IMR-90 (cell line): ENCODE measurements around the gene NMNAT1. TPM values are rescaled to one million over a fixed set of nuclear protein-coding genes. Genes with fewer than 3 reads are reported as not detected.

Experiments
- ATAC-seq: fragments of 200-7000 bp; cut with Tn5 transposase; 2 replicates; pipeline ENCODE4 v1.9.1; 2020; ENCODE audit warnings: low read depth, mild to moderate bottlenecking, moderate library complexity
- BruUV-seq: library from RNA; stranded (reverse); fragments of 400-500 nt; replicated peaks from 2 replicates; lab custom pipeline; 2021; lab: Mats Ljungman, UMichigan
- CTCF ChIA-PET: fragments of 300-600 bp; formaldehyde crosslinking; extraction: SDS; loops from one replicate; lab custom pipeline; 2021; ENCODE audit warnings: antibody characterized with exemption; lab: Yijun Ruan, JAX
- POLR2A ChIA-PET: fragments of 300-600 bp; sonication (Branson Sonifier 250); formaldehyde crosslinking; loops from one replicate; lab custom pipeline; 2022; ENCODE audit warnings: antibody characterized with exemption; ENCODE audit not compliant: unreplicated experiment; lab: Charles Lee
- DNase-seq: peaks from one replicate; pipeline ENCODE4 v3.0.0; 2013
- H2AFZ ChIP-seq: replicated peaks from 2 replicates; pipeline ENCODE3; 2013; ENCODE audit warnings: low read length, mild to moderate bottlenecking; ENCODE audit not compliant: poor library complexity
- H2AK5ac ChIP-seq: 2 replicates; pipeline ENCODE4 v1.6.1; 2013; ENCODE audit warnings: low read depth, low read length, inconsistent platforms
- H2AK9ac ChIP-seq: replicated peaks from 2 replicates; pipeline ENCODE3; 2013; ENCODE audit warnings: mild to moderate bottlenecking, low read depth, low read length, moderate library complexity; ENCODE audit not compliant: poor library complexity
- H2BK120ac ChIP-seq: 2 replicates; pipeline ENCODE4 v1.6.1; 2013; ENCODE audit warnings: low read depth, low read length, inconsistent platforms
- H2BK15ac ChIP-seq: 3 replicates; pipeline ENCODE4 v1.6.1; 2013; ENCODE audit warnings: low read depth, low read length, inconsistent platforms
- H2BK20ac ChIP-seq: 2 replicates; pipeline ENCODE4 v1.6.1; 2013; ENCODE audit warnings: low read depth, mild to moderate bottlenecking, inconsistent platforms, low read length, moderate library complexity
- H2BK5ac ChIP-seq: 2 replicates; pipeline ENCODE4 v1.6.1; 2013; ENCODE audit warnings: mild to moderate bottlenecking, low read depth, low read length, inconsistent platforms; ENCODE audit not compliant: poor library complexity, severe bottlenecking
- H3K14ac ChIP-seq: replicated peaks from 2 replicates; pipeline ENCODE4 v1.6.1; 2013; ENCODE audit warnings: low read depth, low read length, inconsistent platforms
- H3K18ac ChIP-seq: 2 replicates; pipeline ENCODE4 v1.6.1; 2013; ENCODE audit warnings: low read depth, low read length, control low read depth
- H3K23ac ChIP-seq: 2 replicates; pipeline ENCODE4 v1.6.1; 2013; ENCODE audit warnings: low read depth, low read length, inconsistent platforms
- H3K27ac ChIP-seq: 2 replicates; pipeline ENCODE4 v1.5.1; 2013; ENCODE audit warnings: mild to moderate bottlenecking, control low read depth, low read length; ENCODE audit not compliant: insufficient read depth
- H3K27me3 ChIP-seq: 2 replicates; pipeline ENCODE4 v1.6.1; 2013; ENCODE audit warnings: low read length; ENCODE audit not compliant: control insufficient read depth, insufficient read depth
- H3K36me3 ChIP-seq: 2 replicates; pipeline ENCODE4 v1.6.1; 2013; ENCODE audit warnings: low read length, mixed read lengths; ENCODE audit not compliant: control insufficient read depth, insufficient read depth
- H3K4ac ChIP-seq: 2 replicates; pipeline ENCODE4 v1.6.1; 2013; ENCODE audit warnings: low read depth, low read length, inconsistent platforms
- H3K4me1 ChIP-seq: 2 replicates; pipeline ENCODE4 v1.6.1; 2013; ENCODE audit warnings: low read length, mixed read lengths; ENCODE audit not compliant: control insufficient read depth, insufficient read depth
- H3K4me2 ChIP-seq: 2 replicates; pipeline ENCODE4 v1.6.1; 2013; ENCODE audit warnings: low read depth, mild to moderate bottlenecking, control low read depth, low read length, moderate library complexity
- H3K4me3 ChIP-seq: 2 replicates; pipeline ENCODE4 v1.5.1; 2013; ENCODE audit warnings: low read depth, mild to moderate bottlenecking, control low read depth, low read length, moderate library complexity; ENCODE audit not compliant: insufficient read depth
- H3K56ac ChIP-seq: 2 replicates; pipeline ENCODE4 v1.6.1; 2013; ENCODE audit warnings: low read length, inconsistent platforms; ENCODE audit not compliant: insufficient read depth; ENCODE audit errors: extremely low read depth
- H3K79me1 ChIP-seq, 2 experiments: 2 replicates each; pipeline ENCODE4 v1.6.1; 2013; ENCODE audit warnings: low read length in 2 of 2, inconsistent platforms in 1 of 2, low read depth in 1 of 2
- H3K9ac ChIP-seq: 2 replicates; pipeline ENCODE4 v1.6.1; 2013; ENCODE audit warnings: low read depth, low read length, control low read depth
- H3K9me1 ChIP-seq: 2 replicates; pipeline ENCODE4 v1.6.1; 2013; ENCODE audit warnings: low read length, inconsistent platforms; ENCODE audit not compliant: insufficient read depth
- H3K9me3 ChIP-seq: 2 replicates; pipeline ENCODE4 v1.6.1; 2013; ENCODE audit warnings: low read length; ENCODE audit not compliant: control insufficient read depth, insufficient read depth
- H4K20me1 ChIP-seq: 2 replicates; pipeline ENCODE4 v1.6.1; 2013; ENCODE audit warnings: low read length, inconsistent platforms; ENCODE audit not compliant: insufficient read depth
- H4K5ac ChIP-seq: 2 replicates; pipeline ENCODE4 v1.6.1; 2013; ENCODE audit warnings: mild to moderate bottlenecking, low read depth, low read length, control low read depth
- H4K8ac ChIP-seq, 2 experiments: 2 replicates each; pipeline ENCODE4 v1.6.1; 2013; ENCODE audit warnings: low read depth in 2 of 2, low read length in 2 of 2, control low read depth in 1 of 2, inconsistent platforms in 1 of 2
- H4K91ac ChIP-seq: 2 replicates; pipeline ENCODE4 v1.6.1; 2013; ENCODE audit warnings: low read depth, low read length, inconsistent platforms; ENCODE audit not compliant: insufficient read depth
- POLR2A ChIP-seq: IDR thresholded peaks from 2 replicates; pipeline ENCODE4 v1.6.1; 2012; ENCODE audit warnings: mild to moderate bottlenecking, low read depth, low read length
- RFX5 ChIP-seq: IDR thresholded peaks from 2 replicates; pipeline ENCODE4 v1.8.0; 2012; ENCODE audit warnings: low read depth, mild to moderate bottlenecking, low read length, moderate library complexity
- WGBS, 2 experiments: methylation state at CpG; one replicate each; pipeline versions ENCODE4 v1.1.5 to v1.1.7; 2013; ENCODE audit warnings: missing lambda C conversion rate in 2 of 2; ENCODE audit not compliant: insufficient read length in 1 of 2; ENCODE audit errors: extremely low coverage in 2 of 2; 5-methylcytosine and 5-hydroxymethylcytosine counted together
- dilution Hi-C: fragments of 300-500 bp; cut with HindIII; formaldehyde crosslinking; loops from one replicate; pipeline ENCODE4 v1.14.3; 2018; ENCODE audit warnings: low sequenced_read_pairs; ENCODE audit not compliant: unreplicated experiment
- in situ Hi-C: fragments of 300-500 bp; cut with MboI; formaldehyde crosslinking; loops from 3 replicates; pipeline ENCODE4 v1.14.3; 2019; ENCODE audit warnings: low sequenced_read_pairs, inconsistent platforms, mixed read lengths
- intact Hi-C: fragments of 100-400 bp; cut with micrococcal nuclease; formaldehyde crosslinking; loops from 2 replicates; pipeline ENCODE4 v1.10.0; 2022
- polyA plus RNA-seq, 3 experiments: library from polyadenylated mRNA; depleted of rRNA; stranded (reverse); fragments of >200 nt; gene quantifications; 2 replicates each; pipeline ENCODE4 v1.2.3, GENCODE V29; 2012; ENCODE audit warnings: low replicate concordance in 1 of 3
- total RNA-seq: library from RNA; depleted of rRNA; stranded (reverse); fragments of >200 nt; gene quantifications from 2 replicates; pipeline ENCODE4 v1.2.3, GENCODE V29; 2012

The NMNAT1 gene
- total and polyA plus RNA-seq, 2 of the 4 experiments (the other 2 are of a cell fraction) = 9.1 to 11.7 TPM

GRCh38 chr1:9960011-9960410 is 16.7 kb downstream of the NMNAT1 start:
- no peak overlapping the region for H2BK5ac ChIP-seq
- H3K27me3 ChIP-seq = no peaks in the 10 kb centered on the region
- no peak overlapping the region for H4K8ac ChIP-seq
- no peak overlapping the region for H3K14ac ChIP-seq
- POLR2A ChIA-PET = no interaction called here
- no CpG with 5 or more reads among the region's 4 CpGs for WGBS, 2 experiments
- BruUV-seq = no TSS peak
- H3K36me3 ChIP-seq = no peaks in the 10 kb centered on the region
- no peak overlapping the region for H3K4me2 ChIP-seq
- H3K18ac ChIP-seq = no peak overlapping the region
- no peak overlapping the region for H3K56ac ChIP-seq
- ATAC-seq (no peak), DNase-seq (no peak)
- intact Hi-C loops = no loop called here
- H2AFZ ChIP-seq = no peak overlapping the region
- dilution Hi-C loops = no loop called here
- no peak overlapping the region for H2AK9ac ChIP-seq
- CTCF ChIA-PET = no interaction called here
- in situ Hi-C loops = loop anchor here (25.0 kb wide), 1 partner anchor 177 kb away; no protein-coding TSS in a partner anchor
- H3K9ac ChIP-seq = no peak overlapping the region
- H3K23ac ChIP-seq = no peak overlapping the region
- H2BK20ac ChIP-seq = no peak overlapping the region
- H2BK15ac ChIP-seq = no peak overlapping the region
- no peak overlapping the region for H3K27ac ChIP-seq
- no peaks in the 10 kb centered on the region for H3K9me3 ChIP-seq
- no peaks in the 10 kb centered on the region for H3K9me1 ChIP-seq
- no peaks in the 10 kb centered on the region for H4K20me1 ChIP-seq
- H4K91ac ChIP-seq = no peak overlapping the region
- H2BK120ac ChIP-seq = no peak overlapping the region
- H3K4me3 ChIP-seq = no peak overlapping the region
- peaks cover 0 to 10% of the 10 kb centered on the region in 2 experiments; a peak in 1 of 4 replicates for H3K79me1 ChIP-seq
- no peak overlapping the region for H3K4ac ChIP-seq
- no peak overlapping the region for H4K5ac ChIP-seq
- peaks cover 2% of the 10 kb centered on the region; the same call in 1 of the 2 replicates for H3K4me1 ChIP-seq
- H2AK5ac ChIP-seq = no peak overlapping the region
- no peak for TF ChIP-seq POLR2A
- no peak for TF ChIP-seq RFX5
